Suprapubic skin (tissue), 4 donors: Measurements from ENCODE around the gene CDK5RAP1.

Experiments
- CTCF ChIP-seq, 2 donors: fragments of 200-600 bp in 1 of 2; fragments of 450-650 bp in 1 of 2; sonication (generic) in 1 of 2; IDR thresholded peaks; one replicate each; pipeline ENCODE4 v1.5.1; 2016 to 2019; ENCODE audit warnings: antibody characterized with exemption in 2 of 2, mild to moderate bottlenecking in 1 of 2, moderate library complexity in 1 of 2
- POLR2A ChIP-seq, 2 donors: fragments of 450-650 bp; IDR thresholded peaks; one replicate each; pipeline ENCODE4 v1.6.1; 2017; ENCODE audit warnings: antibody characterized with exemption in 2 of 2, mild to moderate bottlenecking in 2 of 2, moderate library complexity in 2 of 2
- POLR2AphosphoS5 ChIP-seq, 3 donors: sonication (generic); formaldehyde crosslinking; IDR thresholded peaks; one replicate each; pipeline ENCODE4 v1.6.1; 2017; ENCODE audit warnings: antibody characterized with exemption in 3 of 3

- TF ChIP-seq CTCF (IDR thresholded peaks at IDR 0.05), result no peak
- no peak for TF ChIP-seq POLR2A (IDR thresholded peaks at IDR 0.05)
- no peak for TF ChIP-seq POLR2AphosphoS5 (IDR thresholded peaks at IDR 0.05)
Observed at GRCh38 chr20:33322456-33322855, 78.9 kb downstream of the CDK5RAP1 start.
